ENCODE results near the gene FAM221B.

DNA sequence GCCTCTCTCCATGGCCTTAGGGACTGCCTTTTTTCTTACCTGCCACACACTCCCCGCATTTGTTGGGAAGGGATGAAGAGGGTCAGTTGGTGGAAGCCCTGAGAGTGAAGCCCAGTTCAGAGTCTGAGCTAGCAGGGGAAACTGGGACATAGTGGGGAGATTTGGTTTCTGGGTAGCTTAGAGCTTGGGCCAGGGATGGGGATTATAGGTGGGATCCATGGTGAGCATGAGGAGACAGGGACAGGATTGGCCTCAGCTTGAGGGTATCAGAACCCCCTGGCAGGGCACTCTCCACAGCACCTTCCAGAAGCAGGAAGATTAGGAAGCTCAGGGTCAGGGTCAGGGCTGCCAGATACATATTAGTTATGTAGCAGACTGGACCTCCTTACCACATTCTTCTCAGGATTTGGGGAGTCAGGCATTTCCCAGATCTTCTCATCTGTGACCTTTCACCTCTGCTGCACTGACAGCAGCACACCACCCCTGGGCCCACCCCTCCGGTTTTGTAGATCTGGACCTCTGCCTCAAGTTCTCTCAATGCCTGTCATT is 23.8 kb upstream of the FAM221B start:
- TF ChIP-seq, protein P1, sequence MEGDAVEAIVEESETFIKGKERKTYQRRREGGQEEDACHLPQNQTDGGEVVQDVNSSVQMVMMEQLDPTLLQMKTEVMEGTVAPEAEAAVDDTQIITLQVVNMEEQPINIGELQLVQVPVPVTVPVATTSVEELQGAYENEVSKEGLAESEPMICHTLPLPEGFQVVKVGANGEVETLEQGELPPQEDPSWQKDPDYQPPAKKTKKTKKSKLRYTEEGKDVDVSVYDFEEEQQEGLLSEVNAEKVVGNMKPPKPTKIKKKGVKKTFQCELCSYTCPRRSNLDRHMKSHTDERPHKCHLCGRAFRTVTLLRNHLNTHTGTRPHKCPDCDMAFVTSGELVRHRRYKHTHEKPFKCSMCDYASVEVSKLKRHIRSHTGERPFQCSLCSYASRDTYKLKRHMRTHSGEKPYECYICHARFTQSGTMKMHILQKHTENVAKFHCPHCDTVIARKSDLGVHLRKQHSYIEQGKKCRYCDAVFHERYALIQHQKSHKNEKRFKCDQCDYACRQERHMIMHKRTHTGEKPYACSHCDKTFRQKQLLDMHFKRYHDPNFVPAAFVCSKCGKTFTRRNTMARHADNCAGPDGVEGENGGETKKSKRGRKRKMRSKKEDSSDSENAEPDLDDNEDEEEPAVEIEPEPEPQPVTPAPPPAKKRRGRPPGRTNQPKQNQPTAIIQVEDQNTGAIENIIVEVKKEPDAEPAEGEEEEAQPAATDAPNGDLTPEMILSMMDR (IDR thresholded peaks at IDR 0.05 in 4 of 5, conservative IDR thresholded peaks at IDR 0.05 in 1 of 5): no peak
- TF ChIP-seq POLR2A (IDR thresholded peaks at IDR 0.05): no peak
